ENCODE data around the gene RRAGB.
"Not testable (repeated sequence)": the region's sequence is repeated elsewhere in the genome, so short reads cannot be mapped to it uniquely, and the experiment has no call there.

The RRAGB gene, protein sequence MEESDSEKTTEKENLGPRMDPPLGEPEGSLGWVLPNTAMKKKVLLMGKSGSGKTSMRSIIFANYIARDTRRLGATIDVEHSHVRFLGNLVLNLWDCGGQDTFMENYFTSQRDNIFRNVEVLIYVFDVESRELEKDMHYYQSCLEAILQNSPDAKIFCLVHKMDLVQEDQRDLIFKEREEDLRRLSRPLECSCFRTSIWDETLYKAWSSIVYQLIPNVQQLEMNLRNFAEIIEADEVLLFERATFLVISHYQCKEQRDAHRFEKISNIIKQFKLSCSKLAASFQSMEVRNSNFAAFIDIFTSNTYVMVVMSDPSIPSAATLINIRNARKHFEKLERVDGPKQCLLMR

GRCh38 chrX:55717521-55718497 is at the start of gene RRAGB:
RRAGB (plus strand) TSS chrX:55717749; CDS start chrX:55718328, 579 bp downstream.
- peak; percentile 96 for DNase-seq

GRCh38 chrX:55668084-55668483 is 49.5 kb upstream of the RRAGB start:
- DNase-seq, result no peak

DNA sequence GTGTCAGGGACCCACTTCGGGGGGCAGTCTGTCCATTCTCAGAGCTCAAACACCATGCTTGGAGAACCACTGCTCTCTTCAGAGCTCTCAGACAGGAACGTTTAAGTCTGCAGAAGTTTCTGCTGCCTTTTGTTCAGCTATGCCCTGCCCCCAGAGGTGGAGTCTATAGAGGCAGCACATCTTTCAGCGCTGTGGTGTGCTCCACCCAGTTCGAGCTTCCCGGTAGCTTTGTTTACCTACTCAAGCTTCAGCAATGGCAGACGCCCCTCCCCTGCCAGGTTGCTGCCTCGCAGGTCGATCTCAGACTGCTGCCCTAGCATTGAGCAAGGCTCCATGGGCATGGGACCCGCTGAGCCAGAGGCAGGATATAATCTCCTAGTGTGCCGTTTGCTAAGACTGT is 29.0 kb upstream of the RRAGB start:
- DNase-seq, result not testable (repeated sequence)

GRCh38 chrX:55695227-55696018 is 22.1 kb upstream of the RRAGB start:
- no peak for DNase-seq

GRCh38 chrX:55697381-55697780 is 20.2 kb upstream of the RRAGB start:
- peak; percentile 60 for DNase-seq

- DNase-seq, result peak; percentile 58
These were observed 14.9 kb upstream of the RRAGB start for GRCh38 chrX:55702671-55703070.

DNA sequence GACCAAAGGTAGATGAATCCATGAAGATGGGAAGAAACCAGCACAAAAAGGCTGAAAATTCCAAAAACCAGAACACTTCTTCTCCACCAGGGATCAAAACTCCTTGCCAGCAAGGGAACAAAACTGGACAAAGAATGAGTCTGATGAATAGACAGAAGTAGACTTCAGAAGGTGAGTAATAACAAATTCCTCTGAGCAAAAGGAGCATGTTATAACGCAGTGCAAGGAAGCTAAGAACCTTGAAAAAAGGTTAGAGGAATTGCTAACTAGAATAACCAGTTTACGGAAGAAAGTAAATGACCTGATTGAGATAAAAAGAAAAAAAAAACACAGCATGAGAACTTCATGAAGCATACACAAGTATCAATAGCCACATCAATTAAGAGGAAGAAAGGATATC is 14.1 kb upstream of the RRAGB start:
- not testable (repeated sequence) for DNase-seq

GRCh38 chrX:55705066-55705465 is 12.5 kb upstream of the RRAGB start:
- not testable (repeated sequence) for DNase-seq

DNA sequence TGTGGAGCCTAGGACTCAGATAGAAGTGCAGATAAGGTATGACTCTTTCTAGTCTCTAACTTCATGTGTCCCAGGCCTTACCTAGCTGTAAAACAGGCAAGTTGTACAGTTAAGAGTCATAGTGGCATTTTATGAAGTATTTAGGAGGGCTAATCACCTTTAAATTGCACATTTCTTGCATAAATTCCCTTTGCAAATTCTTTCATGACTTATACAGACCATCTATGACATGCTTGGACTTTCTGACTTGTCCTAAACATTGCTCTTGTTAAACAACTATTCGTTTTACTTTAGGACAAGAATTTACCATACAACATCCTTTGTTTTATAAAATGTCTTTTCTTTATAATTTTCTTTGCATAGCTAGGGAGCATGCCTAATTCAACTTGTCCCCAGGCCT is 7.8 kb upstream of the RRAGB start:
- DNase-seq, result no peak

DNA sequence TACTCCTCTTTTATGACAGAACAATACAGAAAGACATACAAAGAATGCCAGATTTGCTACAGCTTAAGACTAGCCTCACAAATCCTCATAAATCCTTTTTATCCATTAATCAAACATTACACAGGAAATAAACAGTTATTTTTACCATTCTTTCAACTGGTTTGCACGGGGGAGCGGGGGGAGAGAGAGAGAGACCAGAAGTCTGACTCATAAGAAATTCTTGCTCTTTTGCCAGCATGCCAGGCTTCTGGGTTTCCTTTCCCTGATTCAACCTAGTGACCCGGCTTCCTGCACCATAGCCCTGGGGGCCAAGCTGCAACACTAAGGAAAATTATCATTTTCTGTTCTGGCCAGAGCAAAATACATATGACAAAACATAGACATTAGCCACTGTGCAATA is 6.8 kb upstream of the RRAGB start:
- DNase-seq, result no peak

GRCh38 chrX:55713631-55714030 is 3.9 kb upstream of the RRAGB start:
- no peak for DNase-seq

GRCh38 chrX:55714161-55714560 is 3.4 kb upstream of the RRAGB start:
- no peak for DNase-seq

DNA sequence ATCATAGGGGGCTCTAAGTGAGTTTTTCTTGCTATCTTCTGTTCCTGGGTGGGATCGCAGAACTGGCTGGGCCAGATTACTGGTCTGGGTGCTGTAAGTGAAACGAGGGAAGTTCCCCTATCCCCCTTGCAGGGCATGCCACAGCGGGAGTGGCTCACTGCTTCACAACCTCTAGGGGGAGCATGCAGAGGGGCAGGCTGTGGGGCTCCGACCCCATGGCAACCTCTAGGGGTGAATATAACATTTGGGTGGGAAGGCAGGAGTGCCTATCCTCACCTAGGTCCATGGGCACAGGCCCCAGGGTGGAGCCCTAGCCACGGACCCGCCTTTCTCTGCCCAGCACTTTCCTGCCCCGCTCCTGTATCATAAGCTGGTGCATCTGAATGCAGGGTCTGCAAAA is 1.7 kb upstream of the RRAGB start:
- peak; percentile 26 for DNase-seq

GRCh38 chrX:55716937-55717336 is 612 bp upstream of the RRAGB start:
- DNase-seq, result no peak

DNA sequence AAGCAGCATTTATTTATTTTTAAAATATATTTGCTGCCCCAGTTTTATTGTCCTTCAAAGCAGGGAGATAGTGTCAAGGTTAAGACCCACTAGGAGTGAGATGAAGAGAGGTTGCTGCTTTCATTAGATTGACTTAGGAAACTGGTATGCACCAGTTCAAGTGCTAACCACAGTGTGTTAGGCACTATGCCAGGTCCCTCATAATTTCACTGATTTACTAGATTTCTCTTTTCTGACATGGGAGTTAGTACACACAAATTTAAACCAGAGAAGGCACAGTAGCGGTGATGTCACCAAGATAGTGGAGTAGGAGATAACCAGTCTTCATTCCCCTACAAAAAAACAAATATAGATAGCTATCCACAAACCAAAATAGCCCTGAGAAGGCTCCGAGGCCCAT is 14.3 kb downstream of the RRAGB start:
- DNase-seq, result peak; percentile 3

DNA sequence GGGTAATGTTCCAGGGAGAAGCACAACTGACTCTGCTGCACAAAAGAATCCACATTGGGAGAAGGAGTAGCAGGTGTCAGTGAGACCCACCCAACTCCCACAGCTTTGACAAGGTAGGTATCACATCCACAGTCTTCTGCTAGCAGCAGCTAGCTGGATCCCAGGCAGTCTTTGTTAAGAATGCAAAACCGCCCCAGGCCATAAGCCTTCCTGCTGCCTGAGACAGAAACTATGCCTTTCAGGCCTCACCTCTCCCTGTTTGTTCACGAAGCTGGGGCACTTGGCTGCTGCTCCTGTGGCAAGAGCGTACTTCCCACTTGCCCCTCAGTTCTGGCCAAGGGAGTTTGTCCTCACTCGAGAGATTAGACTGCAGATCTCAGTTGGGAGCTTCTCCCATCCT is 21.4 kb downstream of the RRAGB start:
- no peak for DNase-seq

GRCh38 chrX:55742649-55743048 is 25.1 kb downstream of the RRAGB start:
- no peak for DNase-seq

GRCh38 chrX:55748463-55748862 is 30.9 kb downstream of the RRAGB start:
- DNase-seq, result not testable (repeated sequence)

DNA sequence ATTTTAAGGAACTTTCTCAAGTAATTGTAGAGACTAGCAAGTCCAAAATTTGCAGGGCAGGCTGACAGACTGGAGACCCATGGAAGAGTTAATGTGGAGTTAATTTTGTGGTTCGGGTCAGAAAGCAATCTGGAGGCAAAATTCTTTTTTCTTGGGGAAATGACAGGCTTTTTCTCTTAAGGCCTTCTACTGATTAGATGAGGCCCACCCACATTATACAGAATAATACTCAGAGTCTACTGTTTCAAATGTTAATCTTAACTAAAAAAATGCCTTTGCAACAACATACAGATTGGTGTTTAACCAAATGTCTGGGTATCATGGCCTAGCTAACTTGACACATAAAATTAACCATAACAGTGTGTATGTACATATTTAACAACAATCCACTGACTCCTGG is 32.7 kb downstream of the RRAGB start:
- DNase-seq, result no peak

- DNase-seq, result no peak
These were observed 37.3 kb downstream of the RRAGB start for GRCh38 chrX:55754861-55755294.

GRCh38 chrX:55758033-55758432 is 40.5 kb downstream of the RRAGB start:
- no peak for DNase-seq

GRCh38 chrX:55759478-55759877 is 41.9 kb downstream of the RRAGB start:
- DNase-seq, result no peak

GRCh38 chrX:55767100-55767499 is 49.6 kb downstream of the RRAGB start:
- DNase-seq, result no peak
